Kidney (tissue), 14 donors: ENCODE results near the gene TSFM. TPM values are rescaled to one million over a fixed set of nuclear protein-coding genes. Genes with fewer than 3 reads are reported as not detected.
A peak's percentile ranks its signal among the peaks of the same experiment; 100 is the strongest.

Source experiments
- DNase-seq, 5 donors: peaks; one replicate each; pipeline ENCODE4 v3.0.0-alpha.2; 2013 to 2020
- FAIRE-seq: peaks from 2 replicates; lab custom pipeline; 2012; peaks lifted over from hg19 to GRCh38; lab: Jason Lieb, UNC
- H3K27ac ChIP-seq, 2 donors: one replicate each; pipeline ENCODE4 v1.7.0; 2013; ENCODE audit warnings: low read depth in 2 of 2, low read length in 2 of 2, inconsistent platforms in 1 of 2
- H3K27me3 ChIP-seq: one replicate; pipeline ENCODE4 v1.7.1; 2013; ENCODE audit warnings: low read length, inconsistent platforms; ENCODE audit not compliant: control insufficient read depth, insufficient read depth
- H3K36me3 ChIP-seq, 3 donors: one replicate each; pipeline versions ENCODE4 v1.7.0 to v1.7.1; 2013; ENCODE audit warnings: low read length in 3 of 3, control low read depth in 1 of 3, inconsistent platforms in 1 of 3; ENCODE audit not compliant: insufficient read depth in 3 of 3, control insufficient read depth in 2 of 3
- H3K4me1 ChIP-seq, 3 donors: one replicate each; pipeline versions ENCODE4 v1.7.0 to v1.7.1; 2013; ENCODE audit warnings: low read length in 3 of 3, inconsistent platforms in 1 of 3, low read depth in 1 of 3; ENCODE audit not compliant: control insufficient read depth in 2 of 3, insufficient read depth in 2 of 3
- H3K4me3 ChIP-seq, 3 donors: one replicate each; pipeline versions ENCODE4 v1.7.0 to v1.8.1; 2013; ENCODE audit warnings: low read length in 3 of 3, control low read depth in 1 of 3, inconsistent platforms in 1 of 3
- H3K9ac ChIP-seq, 3 donors: one replicate each; pipeline versions ENCODE4 v1.7.0 to v1.7.1; 2013; ENCODE audit warnings: low read length in 3 of 3, control low read depth in 1 of 3, inconsistent platforms in 1 of 3
- H3K9me3 ChIP-seq, 3 donors: one replicate each; pipeline versions ENCODE4 v1.7.0 to v1.7.1; 2013; ENCODE audit warnings: low read length in 3 of 3, control low read depth in 1 of 3, inconsistent platforms in 1 of 3; ENCODE audit not compliant: control insufficient read depth in 2 of 3, insufficient read depth in 1 of 3
- CTCF ChIP-seq: IDR thresholded peaks from 3 replicates; pipeline ENCODE4 v1.5.1; 2012; ENCODE audit warnings: mild to moderate bottlenecking, moderate library complexity, borderline replicate concordance; ENCODE audit not compliant: insufficient read depth; ENCODE audit errors: extremely low read depth
- intact Hi-C: fragments of 100-400 bp; cut with DNase I; formaldehyde crosslinking; loops from one replicate; pipeline ENCODE4 v1.11.1; 2022
- polyA plus RNA-seq: library from polyadenylated mRNA; stranded (reverse); fragments of 350-450 nt; fragmentation: Illumina TruSeq; extraction: RNeasy Lipid Tissue Mini Kit (QIAGEN cat#74804); gene quantifications from one replicate; pipeline ENCODE4 v1.2.3, GENCODE V29; 2014; ENCODE audit warnings: low read depth, low replicate concordance; ENCODE audit not compliant: insufficient read depth
- total RNA-seq: library from RNA; stranded (reverse); fragmentation: NEBNext Ultra II Directional; extraction: Animal tissue kit (Norgen Biotek cat#: 25700); gene quantifications from one replicate; pipeline ENCODE4 v1.2.1, GENCODE V29; 2021
- donor health status: control.
- donor health status: control.
- donor health status: control.
- donor health status: control.
- donor health status: control.
- donor health status: DM: yes; HTN: yes; CAD: no.
- donor health status: Normal renal cell carcinoma (clear cell type).

TSFM gene
- total and polyA plus RNA-seq, 2 donors from 2014 or later: 32.8 to 84.6 TPM

GRCh38 chr12:57803319-57803893 lies 20.8 kb downstream of the TSFM start:
- TF ChIP-seq CTCF: peak; percentile 68
- intact Hi-C loops: no loop called here
- H3K27me3 ChIP-seq: no peaks in the 10 kb centered on the region
- FAIRE-seq (no peak), DNase-seq (peak in 2 of 5 donors; percentile 32 to 37)
- no peak overlapping the region for H3K9ac ChIP-seq
- H3K27ac ChIP-seq: no peak overlapping the region
- H3K9me3 ChIP-seq: no peaks in the 10 kb centered on the region
- H3K4me3 ChIP-seq: no peak overlapping the region
- peaks cover 0 to 3% (median 0%) of the 10 kb centered on the region in 3 donors for H3K4me1 ChIP-seq
- peaks cover 4 to 51% (median 49%) of the 10 kb centered on the region in 3 donors for H3K36me3 ChIP-seq

DNA sequence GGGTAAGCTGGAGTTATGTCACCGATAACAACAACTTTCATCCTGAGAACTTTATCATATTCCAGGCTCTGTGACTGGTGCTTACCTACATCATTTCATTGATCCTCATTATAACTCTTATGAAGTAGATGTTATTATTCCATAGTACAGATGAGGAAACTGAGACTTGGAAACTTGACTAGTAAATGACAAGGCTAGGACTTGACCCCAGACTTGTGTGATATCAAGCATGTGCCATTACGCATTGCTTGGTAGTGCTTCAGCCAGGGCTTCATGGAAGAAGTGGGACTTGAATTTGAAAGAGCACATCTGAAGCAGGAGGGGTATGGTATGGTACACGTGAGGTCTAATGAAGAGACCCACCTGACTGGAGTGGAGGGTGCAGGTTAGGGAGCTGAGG lies 24.1 kb downstream of the TSFM start:
- Histone ChIP-seq H3K4me1 (peaks cover 0 to 3% (median 0%) of the 10 kb centered on the region in 3 donors), H3K36me3 (peaks cover 4 to 67% (median 44%) of the 10 kb centered on the region in 3 donors), H3K27ac (no peak overlapping the region), H3K9me3 (no peaks in the 10 kb centered on the region), H3K4me3 (no peak overlapping the region), H3K9ac (no peak overlapping the region), H3K27me3 (no peaks in the 10 kb centered on the region)
- TF ChIP-seq CTCF: no peak
- FAIRE-seq (no peak), DNase-seq (no peak)
- intact Hi-C loops: no loop called here

DNA sequence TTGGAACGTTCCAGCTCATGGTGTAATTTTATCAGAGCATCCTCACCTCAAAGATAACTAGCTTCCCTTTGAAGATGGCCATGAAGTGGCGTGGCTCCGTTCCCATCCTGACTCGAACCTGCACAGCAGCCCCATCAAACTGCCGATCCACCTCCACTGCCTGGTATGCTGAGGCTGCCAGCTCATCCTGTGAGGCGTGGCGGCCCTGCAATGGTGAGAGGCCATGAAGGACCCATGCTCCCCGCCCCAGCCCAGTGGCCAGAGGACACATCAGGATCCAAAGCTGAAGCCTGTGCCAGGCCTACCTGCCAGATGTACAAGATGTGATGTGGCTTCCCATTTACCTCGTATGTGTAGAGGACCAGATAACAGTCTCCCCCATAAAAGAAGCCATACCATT lies 24.7 kb downstream of the TSFM start:
- DNase-seq: no peak
- no peak for TF ChIP-seq CTCF
- Histone ChIP-seq H3K4me3 (no peak overlapping the region), H3K27me3 (no peaks in the 10 kb centered on the region), H3K27ac (no peak overlapping the region), H3K9me3 (no peaks in the 10 kb centered on the region), H3K9ac (no peak overlapping the region), H3K4me1 (peaks cover 0 to 3% (median 0%) of the 10 kb centered on the region in 3 donors), H3K36me3 (peaks cover 4 to 61% (median 37%) of the 10 kb centered on the region in 3 donors)
- no peak for FAIRE-seq
- intact Hi-C loops: no loop called here
